ENCODE data around the gene PTCD2.

Gene PTCD2, protein sequence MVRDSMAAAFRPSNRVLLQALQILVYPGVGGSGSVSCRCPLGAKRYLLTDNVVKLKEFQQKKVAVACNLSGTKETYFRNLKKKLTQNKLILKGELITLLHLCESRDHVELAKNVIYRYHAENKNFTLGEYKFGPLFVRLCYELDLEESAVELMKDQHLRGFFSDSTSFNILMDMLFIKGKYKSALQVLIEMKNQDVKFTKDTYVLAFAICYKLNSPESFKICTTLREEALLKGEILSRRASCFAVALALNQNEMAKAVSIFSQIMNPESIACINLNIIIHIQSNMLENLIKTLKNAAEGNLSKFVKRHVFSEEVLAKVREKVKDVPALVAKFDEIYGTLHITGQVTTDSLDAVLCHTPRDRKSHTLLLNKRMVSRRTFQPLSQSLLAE

GRCh38 chr5:72319976-72320752 is at the start of gene PTCD2, which contains the start of gene MRPS27:
Gene PTCD2 (plus strand): TSS chr5:72320373. CDS start chr5:72320383, 10 bp downstream.
Gene MRPS27 (minus strand): TSS chr5:72320240. CDS start chr5:72320221, 19 bp downstream.
- DNase-seq = peak; percentile 97

DNA sequence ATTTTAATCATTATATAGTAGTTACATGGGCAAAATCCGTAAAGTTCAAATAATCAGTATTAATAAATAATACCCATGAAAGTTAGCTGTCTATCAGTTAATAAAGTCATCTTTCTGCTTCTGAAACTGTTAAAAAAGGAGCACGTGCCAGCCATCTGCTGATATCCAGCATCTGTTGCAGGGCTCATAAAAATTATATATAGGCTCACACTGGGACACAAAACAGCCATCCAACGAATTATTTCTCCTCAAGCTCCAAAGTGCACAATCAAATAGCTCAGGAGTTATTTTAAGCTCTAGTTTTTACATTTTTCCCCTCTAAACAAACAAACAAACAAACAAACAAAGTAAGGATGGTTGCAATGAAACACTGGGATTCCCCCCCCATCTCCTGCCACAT is 48.5 kb upstream of the PTCD2 start:
- DNase-seq = no peak

- no peak for DNase-seq
These were observed 47.8 kb upstream of the PTCD2 start for GRCh38 chr5:72272398-72272797.

GRCh38 chr5:72273547-72273946 is 46.6 kb upstream of the PTCD2 start:
- no peak for DNase-seq

- DNase-seq = no peak
These were observed 43.9 kb upstream of the PTCD2 start for GRCh38 chr5:72276219-72276752.

DNA sequence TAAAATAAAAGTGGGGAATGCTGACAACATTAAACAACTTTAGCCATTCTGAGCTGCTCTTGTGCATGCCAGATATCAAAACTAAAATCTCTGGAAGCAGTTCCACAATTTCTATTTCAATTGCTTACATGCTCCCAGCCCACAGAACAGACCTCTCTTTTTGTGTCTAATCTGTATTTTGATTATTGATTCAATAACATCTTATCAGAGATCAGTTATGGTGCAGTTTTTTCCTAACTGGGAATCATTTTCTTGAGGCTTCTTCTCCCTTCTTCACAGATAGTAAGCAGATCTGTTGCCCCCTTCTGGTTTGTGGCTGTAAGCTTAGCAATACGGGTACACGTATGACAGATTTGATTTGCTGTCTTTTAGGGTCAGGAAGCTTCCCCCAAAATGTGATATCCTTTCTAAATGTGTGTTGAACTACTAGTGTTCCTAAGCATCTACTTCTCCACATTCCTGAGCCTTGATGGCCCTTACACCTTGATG is 39.5 kb upstream of the PTCD2 start:
- no peak for DNase-seq

DNA sequence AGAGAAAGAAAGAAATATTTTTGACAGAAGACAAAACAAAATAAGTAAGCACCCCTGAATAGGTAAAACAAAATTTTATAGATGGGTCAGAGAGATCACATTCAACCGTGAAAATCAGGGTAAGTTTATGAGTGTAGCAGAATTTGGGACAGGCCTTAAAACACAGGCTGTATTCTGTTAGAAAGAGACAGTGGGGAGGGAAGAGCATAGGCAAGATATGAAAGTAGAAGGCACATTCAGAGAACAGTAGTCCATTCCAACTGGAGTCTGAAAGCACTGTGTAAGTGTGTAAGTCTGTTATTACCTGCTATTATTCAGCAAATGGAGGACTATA is 38.8 kb upstream of the PTCD2 start:
- DNase-seq = no peak

DNA sequence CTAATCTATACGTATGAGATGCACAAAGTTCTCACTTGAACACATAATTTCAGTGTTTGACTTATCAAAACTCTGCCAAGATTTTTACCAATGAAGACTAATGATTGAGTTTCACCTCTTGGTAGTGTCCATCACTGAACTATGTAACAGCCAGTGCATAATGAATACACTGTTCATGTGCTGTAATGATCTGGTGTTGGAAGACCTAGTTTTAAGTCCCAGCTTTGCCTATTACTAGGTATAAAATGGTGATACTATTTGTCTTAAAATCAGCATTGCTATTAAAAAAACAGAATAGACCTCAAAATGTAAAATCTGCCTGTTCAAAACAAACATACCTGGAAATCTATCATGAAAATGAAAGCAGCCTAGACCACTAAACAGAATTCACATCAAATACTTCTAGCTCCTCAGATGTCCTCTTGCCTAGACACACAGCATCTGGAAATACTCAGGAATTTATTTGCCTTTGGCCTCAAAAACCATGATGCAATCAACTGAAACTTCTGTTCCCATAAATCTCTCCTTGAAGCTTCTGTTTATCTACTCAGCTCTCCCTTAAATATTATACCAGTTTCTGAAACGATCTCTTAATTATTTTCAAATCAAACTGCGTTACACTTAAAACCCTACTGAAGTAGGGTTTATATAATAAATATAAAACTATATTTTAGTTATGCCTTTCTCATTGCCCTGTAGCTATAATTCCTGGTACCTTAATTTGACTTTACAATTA is 38.2 kb upstream of the PTCD2 start:
- DNase-seq = no peak

- no peak for DNase-seq
These were observed 37.3 kb upstream of the PTCD2 start for GRCh38 chr5:72282878-72283277.

DNA sequence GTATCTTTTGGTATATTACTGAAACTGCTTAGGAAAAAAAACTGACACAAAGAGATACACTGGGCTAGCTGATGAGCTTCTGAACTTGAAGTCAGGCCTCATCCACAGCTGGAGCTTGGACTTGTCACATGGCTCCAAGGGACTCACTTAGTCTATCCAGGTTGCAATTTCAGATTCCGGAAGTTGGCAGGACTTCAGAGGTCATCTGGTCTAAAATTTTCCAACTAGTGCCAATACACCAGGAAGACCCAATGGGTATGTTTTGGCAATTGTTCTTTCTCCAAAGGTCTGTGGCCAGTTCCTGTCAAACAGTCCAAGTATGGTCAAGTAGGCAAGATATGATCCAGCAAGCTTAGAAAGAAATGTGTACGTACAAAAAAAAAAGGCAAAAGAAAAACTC is 36.8 kb upstream of the PTCD2 start:
- DNase-seq = no peak

DNA sequence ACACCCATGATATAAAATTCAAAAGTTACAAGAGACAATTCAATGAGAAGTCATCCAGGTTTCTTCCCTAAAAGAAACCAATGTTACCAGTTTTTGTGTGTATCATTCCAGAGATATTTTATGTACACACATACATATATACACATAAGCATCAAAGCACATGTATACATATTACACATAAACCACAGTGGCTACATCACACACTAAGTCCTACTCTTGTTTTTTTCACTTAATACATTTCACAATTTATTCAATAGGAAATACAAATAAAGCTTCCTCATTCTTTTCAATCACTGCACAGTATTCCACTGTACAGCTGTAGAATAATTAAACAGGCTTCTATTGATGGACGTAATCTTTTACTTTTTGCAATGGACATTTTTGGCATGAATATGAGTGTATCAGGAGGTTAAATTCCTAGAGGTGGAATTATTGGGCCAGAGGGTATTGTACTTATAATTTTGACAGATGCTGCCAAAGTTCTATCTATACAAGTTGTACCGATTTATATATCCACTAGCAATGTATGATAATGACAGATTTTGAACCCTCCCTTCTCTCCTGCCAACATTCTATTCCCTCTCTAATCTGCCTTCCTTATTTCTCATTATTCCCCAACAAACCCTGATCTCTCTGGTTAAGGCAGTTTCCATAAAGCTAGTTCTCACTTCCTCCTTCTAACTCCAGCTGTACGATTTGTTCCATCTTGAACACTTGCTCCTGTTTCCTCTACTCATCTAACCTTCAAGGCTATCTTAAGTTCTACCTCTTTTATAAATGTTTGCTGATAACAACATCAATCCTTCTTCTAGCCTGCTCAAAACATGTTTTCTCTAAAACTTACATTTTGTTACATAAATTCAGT is 35.4 kb upstream of the PTCD2 start:
- DNase-seq = no peak

- DNase-seq = no peak
These were observed 34.8 kb upstream of the PTCD2 start for GRCh38 chr5:72285424-72285821.

GRCh38 chr5:72286798-72287197 is 33.4 kb upstream of the PTCD2 start:
- DNase-seq = no peak

DNA sequence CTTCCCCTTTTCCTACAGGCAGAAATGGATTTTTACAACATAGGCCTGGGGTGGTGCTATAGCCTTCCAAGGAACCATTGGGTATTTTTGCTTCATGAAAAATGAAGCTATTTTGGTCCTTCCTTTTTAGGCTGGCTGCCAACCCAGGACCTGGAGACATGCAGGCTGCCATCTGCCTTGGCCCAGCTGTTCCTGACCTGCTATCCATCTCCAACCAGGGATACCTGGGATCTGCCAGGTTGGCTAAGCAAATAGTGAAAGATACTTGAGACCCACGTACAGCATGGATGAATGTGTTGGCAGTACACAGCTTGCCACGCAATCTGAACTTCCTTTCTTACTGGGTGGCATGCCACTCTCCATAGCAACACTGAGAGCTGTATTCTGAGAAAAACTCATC is 31.2 kb upstream of the PTCD2 start:
- no peak for DNase-seq

DNA sequence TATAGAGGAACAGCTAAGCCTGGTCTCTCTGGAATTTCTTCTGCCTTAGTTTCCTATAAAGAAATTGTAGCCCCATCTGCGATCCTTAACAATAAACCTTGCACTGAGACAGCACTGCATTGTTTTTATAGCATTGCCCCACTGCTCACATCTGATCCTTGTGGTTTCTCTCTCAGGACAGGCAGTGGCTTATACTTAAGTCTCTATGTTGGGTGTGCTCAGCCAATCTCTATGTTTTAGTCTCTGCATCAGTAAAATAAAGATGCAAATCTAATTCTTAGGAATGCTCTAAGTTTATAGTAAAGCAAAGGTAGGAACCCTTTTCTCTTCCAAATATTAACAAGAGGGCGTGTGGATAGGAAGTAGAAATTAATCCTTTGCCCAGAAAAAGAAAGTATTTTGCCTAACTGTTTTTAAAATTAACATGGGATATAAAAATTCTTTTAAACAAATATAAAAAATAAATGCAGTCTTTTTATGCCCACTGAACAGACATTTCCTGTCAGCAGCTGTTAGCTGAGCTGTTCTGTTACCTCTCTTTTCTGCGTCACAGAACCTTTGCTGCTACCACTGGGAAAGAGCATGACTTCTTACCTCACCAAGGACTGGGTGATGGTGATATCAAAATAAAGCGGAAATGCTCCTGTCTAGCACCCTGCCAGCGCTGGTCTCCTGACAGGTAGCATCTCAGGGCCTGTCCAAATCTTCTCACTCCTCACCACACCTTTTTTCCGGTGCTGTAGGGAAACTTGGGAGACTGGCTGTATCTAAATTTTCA is 29.6 kb upstream of the PTCD2 start:
- DNase-seq = no peak

DNA sequence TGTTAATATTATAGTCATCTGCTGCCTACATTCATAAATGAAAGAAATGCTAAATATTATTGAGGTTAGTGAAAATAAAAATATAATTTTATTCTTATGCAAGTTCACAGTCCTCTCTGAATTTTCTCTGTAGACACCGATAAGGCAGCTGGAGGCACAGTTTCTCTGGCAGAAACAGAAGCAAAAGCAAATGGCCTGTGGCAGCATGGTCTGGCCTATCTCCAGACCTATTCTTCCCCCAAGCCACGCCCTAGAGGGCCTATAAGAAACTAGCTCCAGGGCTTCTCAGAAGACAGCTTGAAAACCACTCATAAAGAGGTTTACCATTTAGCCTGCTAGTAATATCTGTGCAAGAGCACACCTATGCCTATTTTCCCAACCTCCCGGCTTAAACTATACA is 28.6 kb upstream of the PTCD2 start:
- DNase-seq = no peak

DNA sequence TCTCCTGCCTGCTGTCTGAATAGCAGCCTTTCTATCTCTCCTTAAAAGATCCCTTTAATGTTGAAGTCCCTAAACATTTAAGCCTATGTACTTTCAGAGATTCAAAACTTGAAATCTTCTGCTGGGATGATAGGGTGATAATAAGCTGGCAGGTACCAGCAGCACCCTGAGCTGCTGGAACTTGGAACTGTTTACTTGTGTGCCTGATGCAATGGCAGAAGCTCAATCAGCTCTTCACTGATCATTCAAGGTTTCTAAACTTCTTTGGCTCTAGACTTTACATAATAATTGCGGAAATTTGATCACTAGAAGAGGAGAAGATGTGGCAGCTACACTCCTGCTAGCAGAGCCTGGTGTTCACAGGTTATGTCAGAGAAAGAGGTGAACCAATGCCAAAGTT is 27.8 kb upstream of the PTCD2 start:
- DNase-seq = no peak

DNA sequence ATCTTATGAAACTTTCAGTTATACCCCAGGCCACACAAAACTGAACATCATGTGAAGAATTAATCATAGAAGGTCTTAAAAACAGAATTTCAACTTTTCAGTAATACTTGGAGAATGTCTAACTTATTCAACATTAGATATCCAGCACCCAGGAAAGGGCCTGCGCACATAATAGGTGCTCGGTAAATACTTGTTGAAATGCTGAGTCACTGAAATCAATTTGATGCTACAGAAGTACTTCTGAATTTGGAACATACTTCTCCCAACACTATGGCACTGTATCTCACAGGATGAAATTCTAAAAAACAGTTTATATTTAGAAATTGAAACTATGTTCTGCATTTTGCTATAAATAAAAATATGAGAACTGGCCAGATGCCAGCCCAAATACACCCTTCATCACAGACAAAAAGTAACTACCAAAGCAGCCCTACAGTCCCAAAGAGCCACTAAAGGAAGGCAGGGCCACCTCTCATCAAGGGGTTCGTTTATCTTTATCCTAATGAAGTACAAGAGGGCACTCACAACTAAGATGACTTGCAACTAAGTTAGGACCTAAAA is 26.6 kb upstream of the PTCD2 start:
- DNase-seq = no peak

DNA sequence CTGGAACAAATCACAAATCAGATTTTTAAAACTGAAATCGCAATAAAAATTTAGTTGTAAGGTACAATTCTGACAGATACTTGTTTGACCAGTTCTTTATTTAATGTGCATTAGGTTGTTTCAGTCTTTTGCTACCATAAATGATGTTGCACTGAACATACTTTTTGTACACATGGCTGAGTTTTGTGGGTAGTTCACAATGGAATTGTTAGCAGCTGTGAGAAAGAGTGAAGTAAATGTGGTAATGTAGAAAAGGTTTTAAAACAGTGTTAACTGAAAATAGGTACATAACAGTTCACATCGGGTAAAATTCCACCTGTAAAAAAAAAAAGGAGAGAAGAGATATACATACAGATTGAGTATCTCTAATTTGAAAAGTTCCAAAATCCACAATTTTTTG is 25.7 kb upstream of the PTCD2 start:
- DNase-seq = no peak

DNA sequence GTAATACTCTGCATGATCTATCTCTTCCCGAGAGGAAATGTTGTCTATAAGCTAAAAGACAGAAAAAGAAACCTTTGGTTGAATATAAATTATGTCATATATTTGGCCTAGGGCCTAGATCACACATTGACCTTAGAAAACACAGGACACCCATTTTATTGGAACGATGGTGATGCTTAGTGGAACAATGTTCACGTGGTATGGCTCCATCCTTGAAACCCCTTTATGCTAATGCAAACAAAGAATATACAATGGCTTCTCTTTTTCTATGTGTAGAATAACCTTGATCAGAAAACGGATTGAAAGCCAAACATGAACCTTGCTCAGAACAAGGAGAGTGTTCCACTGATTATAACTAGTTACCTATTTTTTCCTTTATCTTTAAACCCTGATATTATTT is 24.6 kb upstream of the PTCD2 start:
- DNase-seq = no peak

- no peak for DNase-seq
These were observed 23.9 kb upstream of the PTCD2 start for GRCh38 chr5:72296256-72296655.

Measured in stimulated activated CD4-positive, alpha-beta T cell treated with anti-CD3 and anti-CD28 coated beads, Interleukin-4, amount 100 ng/mL, for 24 hours (primary cell).